DOHH2 (cell line): ENCODE results near the gene PDHX.

Source experiments
- H3F3A ChIP-seq: fragments of 200-600 bp; sonication (generic), shearing (Covaris generic); 2 replicates; pipeline ENCODE4 v1.6.0; 2016; ENCODE audit warnings: antibody characterized with exemption, mild to moderate bottlenecking; ENCODE audit not compliant: control insufficient read depth, insufficient read depth
- H3K27ac ChIP-seq: fragments of 200-600 bp; sonication (generic); 2 replicates; pipeline ENCODE4 v1.5.1; 2014; ENCODE audit warnings: low read depth, mild to moderate bottlenecking, low read length, moderate library complexity
- H3K27me3 ChIP-seq: fragments of 200-600 bp; sonication (generic); 2 replicates; pipeline ENCODE4 v1.6.1; 2014; ENCODE audit warnings: mild to moderate bottlenecking, low read length, mixed read lengths; ENCODE audit not compliant: control insufficient read depth
- H3K36me3 ChIP-seq: fragments of 200-600 bp; sonication (generic); 2 replicates; pipeline ENCODE4 v1.6.1; 2014; ENCODE audit warnings: mild to moderate bottlenecking, low read length, moderate library complexity, mixed read lengths; ENCODE audit not compliant: control insufficient read depth
- H3K4me1 ChIP-seq: fragments of 200-600 bp; sonication (generic); 2 replicates; pipeline ENCODE4 v1.6.1; 2014; ENCODE audit warnings: mild to moderate bottlenecking, low read length, mixed read lengths; ENCODE audit not compliant: control insufficient read depth
- H3K4me2 ChIP-seq: fragments of 200-600 bp; sonication (generic); 2 replicates; pipeline ENCODE4 v1.6.0; 2014; ENCODE audit warnings: mild to moderate bottlenecking, low read length, moderate library complexity
- H3K4me3 ChIP-seq: fragments of 200-600 bp; sonication (generic); 2 replicates; pipeline ENCODE4 v1.5.1; 2014; ENCODE audit warnings: mild to moderate bottlenecking, low read length, mixed read lengths
- H3K79me2 ChIP-seq: fragments of 200-600 bp; sonication (generic); 2 replicates; pipeline ENCODE4 v1.6.1; 2014; ENCODE audit warnings: mild to moderate bottlenecking, low read length, mixed read lengths; ENCODE audit not compliant: control insufficient read depth
- H3K9me2 ChIP-seq: fragments of 200-600 bp; sonication (generic); replicated peaks from 2 replicates; pipeline ENCODE4 v1.6.1; 2014; ENCODE audit warnings: mild to moderate bottlenecking, low read length, mixed read lengths; ENCODE audit not compliant: control insufficient read depth
- H3K9me3 ChIP-seq: fragments of 200-600 bp; sonication (generic); 2 replicates; pipeline ENCODE4 v1.6.1; 2014; ENCODE audit warnings: antibody characterized with exemption, low read length, mixed read lengths; ENCODE audit not compliant: control insufficient read depth, insufficient read depth
- H4K20me1 ChIP-seq: fragments of 200-600 bp; sonication (generic); 2 replicates; pipeline ENCODE4 v1.6.0; 2014; ENCODE audit warnings: low read depth, mild to moderate bottlenecking, antibody characterized with exemption, low read length, moderate library complexity; ENCODE audit not compliant: control insufficient read depth, insufficient read depth
- EZH2phosphoT487 ChIP-seq: fragments of 200-600 bp; sonication (generic); IDR thresholded peaks from 2 replicates; pipeline ENCODE4 v1.6.1; 2017; ENCODE audit warnings: borderline replicate concordance, mild to moderate bottlenecking, antibody characterized with exemption, low read length, moderate library complexity, mixed read lengths
- TF ChIP-seq, protein P1 (sequence below): fragments of 200-600 bp; sonication (generic); IDR thresholded peaks from one replicate; pipeline ENCODE4 v1.5.1; 2014; ENCODE audit warnings: antibody characterized with exemption, mild to moderate bottlenecking, low read depth, low read length; ENCODE audit not compliant: poor library complexity, severe bottlenecking

The PDHX gene

DNA sequence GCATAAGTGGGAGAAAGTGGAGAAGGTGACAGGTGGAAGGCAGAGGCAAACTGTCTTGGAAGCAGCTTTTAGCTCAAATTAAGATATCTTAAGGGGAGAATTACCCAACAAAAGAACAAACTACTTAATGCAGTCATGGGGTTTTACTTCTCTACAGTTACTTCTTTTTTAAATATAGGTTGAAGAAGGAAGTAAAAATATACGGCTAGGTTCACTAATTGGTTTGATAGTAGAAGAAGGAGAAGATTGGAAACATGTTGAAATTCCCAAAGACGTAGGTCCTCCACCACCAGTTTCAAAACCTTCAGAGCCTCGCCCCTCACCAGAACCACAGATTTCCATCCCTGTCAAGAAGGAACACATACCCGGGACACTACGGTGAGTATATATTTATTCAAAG is 40.8 kb downstream of the PDHX start:
- Histone ChIP-seq H3K4me3 (no peak overlapping the region), H3K79me2 (no peaks in the 10 kb centered on the region), H3K4me1 (no peaks in the 10 kb centered on the region), H3K4me2 (no peak overlapping the region), H3F3A (no peaks in the 10 kb centered on the region), H4K20me1 (no peaks in the 10 kb centered on the region), H3K36me3 (no peaks in the 10 kb centered on the region), H3K9me3 (no peaks in the 10 kb centered on the region), H3K27me3 (no peaks in the 10 kb centered on the region), H3K9me2 (no peaks in the 10 kb centered on the region), H3K27ac (no peak overlapping the region)
- TF ChIP-seq, protein P1, sequence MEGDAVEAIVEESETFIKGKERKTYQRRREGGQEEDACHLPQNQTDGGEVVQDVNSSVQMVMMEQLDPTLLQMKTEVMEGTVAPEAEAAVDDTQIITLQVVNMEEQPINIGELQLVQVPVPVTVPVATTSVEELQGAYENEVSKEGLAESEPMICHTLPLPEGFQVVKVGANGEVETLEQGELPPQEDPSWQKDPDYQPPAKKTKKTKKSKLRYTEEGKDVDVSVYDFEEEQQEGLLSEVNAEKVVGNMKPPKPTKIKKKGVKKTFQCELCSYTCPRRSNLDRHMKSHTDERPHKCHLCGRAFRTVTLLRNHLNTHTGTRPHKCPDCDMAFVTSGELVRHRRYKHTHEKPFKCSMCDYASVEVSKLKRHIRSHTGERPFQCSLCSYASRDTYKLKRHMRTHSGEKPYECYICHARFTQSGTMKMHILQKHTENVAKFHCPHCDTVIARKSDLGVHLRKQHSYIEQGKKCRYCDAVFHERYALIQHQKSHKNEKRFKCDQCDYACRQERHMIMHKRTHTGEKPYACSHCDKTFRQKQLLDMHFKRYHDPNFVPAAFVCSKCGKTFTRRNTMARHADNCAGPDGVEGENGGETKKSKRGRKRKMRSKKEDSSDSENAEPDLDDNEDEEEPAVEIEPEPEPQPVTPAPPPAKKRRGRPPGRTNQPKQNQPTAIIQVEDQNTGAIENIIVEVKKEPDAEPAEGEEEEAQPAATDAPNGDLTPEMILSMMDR: no peak
- TF ChIP-seq EZH2phosphoT487: no peak

DNA sequence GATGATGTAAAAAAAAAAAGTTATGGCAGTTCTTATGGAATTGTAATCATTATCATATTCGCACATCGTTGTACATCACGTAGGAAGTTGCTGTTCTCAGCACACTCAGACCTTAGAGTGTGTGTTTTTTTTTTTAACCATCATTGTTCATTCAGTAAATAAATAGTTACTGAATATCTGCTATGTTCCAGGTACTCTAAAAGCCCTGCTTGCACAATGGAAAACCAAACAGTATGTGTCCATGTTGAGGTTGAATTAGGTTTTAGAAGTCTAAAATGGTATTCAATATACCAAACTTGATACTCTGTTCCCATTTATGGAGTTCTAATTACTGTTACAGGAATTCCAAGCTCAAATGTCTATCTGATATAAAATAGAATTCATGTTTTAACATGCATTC is 41.2 kb downstream of the PDHX start:
- Histone ChIP-seq H4K20me1 (no peaks in the 10 kb centered on the region), H3K4me3 (no peak overlapping the region), H3K27ac (no peak overlapping the region), H3K27me3 (no peaks in the 10 kb centered on the region), H3K79me2 (no peaks in the 10 kb centered on the region), H3K4me2 (no peak overlapping the region), H3K9me3 (no peaks in the 10 kb centered on the region), H3K4me1 (no peaks in the 10 kb centered on the region), H3F3A (no peaks in the 10 kb centered on the region), H3K36me3 (no peaks in the 10 kb centered on the region), H3K9me2 (no peaks in the 10 kb centered on the region)
- no peak for TF ChIP-seq EZH2phosphoT487
- TF ChIP-seq, protein P1: no peak

DNA sequence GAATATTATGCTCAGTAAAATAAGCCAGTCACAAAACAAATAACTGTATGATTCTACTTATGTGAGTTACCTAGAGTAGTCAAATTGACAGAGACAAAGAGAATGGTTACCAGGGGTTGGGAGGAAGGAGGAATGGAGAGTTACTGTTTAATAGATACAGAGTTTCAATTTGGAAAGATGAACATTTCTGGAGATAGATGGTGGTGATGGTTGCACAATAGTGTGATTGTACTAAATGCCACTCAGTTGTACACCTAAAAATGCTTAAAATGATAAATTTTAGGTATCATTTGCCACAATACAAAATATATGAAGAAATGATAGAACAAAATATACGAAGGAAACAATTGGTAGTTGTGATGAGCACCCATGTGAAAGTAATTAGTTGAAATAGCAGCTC is 43.4 kb downstream of the PDHX start:
- H3K4me2 ChIP-seq: no peak overlapping the region
- no peak overlapping the region for H3K27ac ChIP-seq
- H3K27me3 ChIP-seq: no peaks in the 10 kb centered on the region
- H3K36me3 ChIP-seq: no peaks in the 10 kb centered on the region
- no peak overlapping the region for H3K4me3 ChIP-seq
- H3K4me1 ChIP-seq: no peaks in the 10 kb centered on the region
- no peaks in the 10 kb centered on the region for H3F3A ChIP-seq
- no peaks in the 10 kb centered on the region for H3K9me3 ChIP-seq
- no peaks in the 10 kb centered on the region for H3K79me2 ChIP-seq
- H4K20me1 ChIP-seq: no peaks in the 10 kb centered on the region
- H3K9me2 ChIP-seq: no peaks in the 10 kb centered on the region
- TF ChIP-seq EZH2phosphoT487: no peak
- TF ChIP-seq, protein P1: no peak

DNA sequence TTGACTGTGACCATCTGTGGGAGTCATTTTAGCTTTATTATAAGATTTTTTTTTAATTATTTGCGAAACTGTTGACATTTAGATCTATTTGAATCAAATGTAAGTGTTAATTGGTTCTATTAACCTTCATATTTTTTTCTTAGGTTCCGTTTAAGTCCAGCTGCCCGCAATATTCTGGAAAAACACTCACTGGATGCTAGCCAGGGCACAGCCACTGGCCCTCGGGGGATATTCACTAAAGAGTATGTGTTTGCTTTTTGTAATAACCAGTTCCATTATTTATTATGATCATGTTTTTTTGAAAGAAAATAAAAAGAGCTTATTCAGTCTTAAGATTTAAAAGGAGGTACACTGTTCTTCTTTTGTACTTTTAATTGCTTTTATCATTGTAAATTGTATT is 43.9 kb downstream of the PDHX start:
- Histone ChIP-seq H4K20me1 (no peaks in the 10 kb centered on the region), H3K36me3 (no peaks in the 10 kb centered on the region), H3K4me3 (no peak overlapping the region), H3K9me2 (no peaks in the 10 kb centered on the region), H3F3A (no peaks in the 10 kb centered on the region), H3K27me3 (no peaks in the 10 kb centered on the region), H3K4me2 (no peak overlapping the region), H3K79me2 (no peaks in the 10 kb centered on the region), H3K4me1 (no peaks in the 10 kb centered on the region), H3K27ac (no peak overlapping the region), H3K9me3 (no peaks in the 10 kb centered on the region)
- TF ChIP-seq EZH2phosphoT487: no peak
